Common myeloid progenitor, CD34-positive (primary cell): Measurements from ENCODE around the gene HUS1B.
"Not testable (repeated sequence)": the region's sequence is repeated elsewhere in the genome, so short reads cannot be mapped to it uniquely, and the experiment has no call there.

Experiments used
- CTCF ChIA-PET: fragments of 350-600 bp; sonication (Branson Sonifier 250); formaldehyde crosslinking; loops from one replicate; lab custom pipeline; 2021; ENCODE audit warnings: antibody characterized with exemption; lab: Charles Lee
- POLR2A ChIA-PET: fragments of 350-600 bp; sonication (Branson Sonifier 250); formaldehyde crosslinking; loops from one replicate; lab custom pipeline; 2021; ENCODE audit warnings: antibody characterized with exemption; lab: Charles Lee
- DNase-seq, 3 donors: peaks; one replicate each; pipeline versions ENCODE4 v3.0.0 to v3.0.0-alpha.2; 2013
- H3K27ac ChIP-seq, 2 experiments: 1 replicate in 1 of 2; 2 replicates in 1 of 2; pipeline ENCODE4 v1.7.0; 2013; ENCODE audit warnings: inconsistent platforms in 2 of 2, low read length in 2 of 2, mild to moderate bottlenecking in 2 of 2, low read depth in 1 of 2, moderate library complexity in 1 of 2; ENCODE audit not compliant: severe bottlenecking in 2 of 2, insufficient read depth in 1 of 2, poor library complexity in 1 of 2
- H3K27me3 ChIP-seq, 5 experiments: replicated peaks in 2 of 5; 1 replicate in 3 of 5; 2 replicates in 2 of 5; pipeline versions ENCODE4 v1.6.1 to v1.7.0; 2013; ENCODE audit warnings: low read length in 4 of 5, mild to moderate bottlenecking in 2 of 5, moderate library complexity in 2 of 5, inconsistent platforms in 1 of 5; ENCODE audit not compliant: insufficient read depth in 5 of 5, control insufficient read depth in 4 of 5
- H3K36me3 ChIP-seq, 4 experiments: 1 replicate in 2 of 4; 2 replicates in 2 of 4; pipeline versions ENCODE4 v1.6.1 to v1.7.0; 2013; ENCODE audit warnings: low read length in 3 of 4, control low read depth in 1 of 4, mild to moderate bottlenecking in 1 of 4; ENCODE audit not compliant: control insufficient read depth in 4 of 4, insufficient read depth in 4 of 4
- H3K4me1 ChIP-seq, 4 experiments: 1 replicate in 3 of 4; 2 replicates in 1 of 4; pipeline versions ENCODE4 v1.6.1 to v1.7.1; 2013; ENCODE audit warnings: low read length in 3 of 4, mild to moderate bottlenecking in 3 of 4, control low read depth in 1 of 4, inconsistent platforms in 1 of 4, moderate library complexity in 1 of 4; ENCODE audit not compliant: control insufficient read depth in 4 of 4, insufficient read depth in 4 of 4; ENCODE audit errors: control extremely low read depth in 1 of 4
- H3K4me3 ChIP-seq, 7 experiments: 1 replicate in 4 of 7; 2 replicates in 3 of 7; pipeline versions ENCODE4 v1.5.1 to v1.7.0; 2013; ENCODE audit warnings: mild to moderate bottlenecking in 7 of 7, low read length in 6 of 7, moderate library complexity in 6 of 7, inconsistent platforms in 2 of 7, low read depth in 2 of 7, control low read depth in 1 of 7; ENCODE audit not compliant: insufficient read depth in 4 of 7, control insufficient read depth in 1 of 7; ENCODE audit errors: extremely low read depth in 1 of 7
- H3K9me3 ChIP-seq, 5 experiments: 1 replicate in 4 of 5; 2 replicates in 1 of 5; pipeline versions ENCODE4 v1.6.1 to v1.7.1; 2013; ENCODE audit warnings: low read length in 4 of 5, mild to moderate bottlenecking in 2 of 5, inconsistent platforms in 1 of 5, low read depth in 1 of 5, moderate library complexity in 1 of 5; ENCODE audit not compliant: control insufficient read depth in 4 of 5, insufficient read depth in 2 of 5; ENCODE audit errors: control extremely low read depth in 1 of 5
- WGBS: methylation state at CpG from one replicate; pipeline ENCODE4 v1.1.5; 2013; ENCODE audit not compliant: insufficient coverage; 5-methylcytosine and 5-hydroxymethylcytosine counted together

HUS1B gene

GRCh38 chr6:665403-666267 lies 8.7 kb upstream of the HUS1B start:
- Histone ChIP-seq H3K27me3 (no peaks in the 10 kb centered on the region), H3K4me3 (no peak overlapping the region), H3K36me3 (peaks cover 0 to 11% (median 1%) of the 10 kb centered on the region in 4 experiments), H3K4me1 (no peaks in the 10 kb centered on the region), H3K9me3 (peaks cover 0 to 10% (median 0%) of the 10 kb centered on the region in 5 experiments), H3K27ac (no peak overlapping the region)
- DNase-seq: no peak
- CTCF ChIA-PET: no interaction called here
- POLR2A ChIA-PET: no interaction called here
- 93% methylated on average over 2 of the region's 5 CpGs for WGBS

GRCh38 chr6:663788-664187 lies 6.9 kb upstream of the HUS1B start:
- DNase-seq: peak in 1 of 3 donors; percentile 20
- H3K27me3 ChIP-seq, POLR2A ChIA-PET, H3K27ac ChIP-seq, H3K4me3 ChIP-seq, H3K36me3 ChIP-seq, H3K9me3 ChIP-seq: not testable (repeated sequence)
- H3K4me1 ChIP-seq: peaks cover 0 to 15% (median 5%) of the 10 kb centered on the region in 4 experiments
- 100% methylated on average over 1 of the region's 4 CpGs for WGBS
- CTCF ChIA-PET: interaction anchor here (1.9 kb wide), 1 partner anchor 10 kb away, joined by 4 read pairs; no protein-coding TSS in a partner anchor

DNA sequence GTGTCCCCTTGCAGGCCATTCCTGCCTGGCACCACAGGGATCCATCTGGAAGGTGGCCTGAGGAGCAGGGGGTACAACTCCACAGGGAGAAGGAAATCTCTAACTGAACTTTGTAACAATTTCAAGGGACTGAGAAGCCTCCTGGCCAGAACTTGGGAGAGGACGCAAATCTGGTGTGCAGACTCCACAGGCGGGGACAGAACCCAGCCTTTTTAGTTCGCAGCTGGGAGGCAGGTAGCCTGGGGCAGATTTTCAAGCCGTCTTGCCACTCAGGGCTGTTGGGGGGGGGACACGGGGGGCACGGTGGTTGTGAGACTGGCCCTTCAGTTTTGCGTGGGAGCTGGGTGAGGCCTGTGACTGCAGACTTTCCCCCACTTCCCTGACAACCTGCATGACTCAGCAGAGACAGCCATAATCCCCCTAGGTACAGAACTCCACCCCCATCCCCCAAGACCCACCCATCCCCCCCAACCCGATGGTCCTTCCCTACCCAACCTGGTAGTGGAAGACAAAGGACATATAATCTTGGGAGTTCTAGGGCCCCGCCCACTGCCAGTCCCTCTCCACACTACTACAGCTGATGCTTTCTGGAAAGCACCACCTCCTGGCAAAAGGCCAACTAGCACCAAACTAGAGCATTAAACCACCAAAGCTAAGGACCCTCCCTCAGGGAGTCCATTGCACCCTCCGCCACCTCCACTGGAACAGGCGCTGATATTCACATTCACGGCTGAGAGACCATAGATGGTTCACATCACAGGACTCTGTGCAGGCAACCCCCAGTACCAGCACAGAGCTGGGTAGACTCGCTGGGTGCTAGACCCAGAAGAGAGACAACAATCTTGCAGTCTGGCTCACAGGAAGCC lies 3.0 kb upstream of the HUS1B start:
- DNase-seq: peak in 2 of 3 donors; percentile 46 to 61
- POLR2A ChIA-PET: no interaction called here

DNA sequence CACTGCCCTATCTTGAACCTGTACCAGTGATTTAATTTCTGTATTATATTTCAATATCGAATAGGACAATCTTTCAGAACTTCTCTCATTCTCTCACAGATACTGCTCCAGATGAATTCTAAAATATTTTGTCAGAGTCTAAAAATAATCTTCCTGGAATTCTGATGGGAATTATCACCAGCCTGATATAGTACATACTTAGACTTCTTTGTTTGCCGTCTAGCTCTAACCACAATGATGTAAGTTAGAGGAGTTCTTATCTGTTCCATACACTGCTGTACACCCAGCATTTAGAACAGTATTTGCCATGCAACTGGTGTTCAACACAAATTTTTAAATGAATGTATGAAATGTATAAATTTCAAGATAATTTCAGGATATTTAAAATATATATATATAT lies 1.3 kb upstream of the HUS1B start:
- ChIA-PET CTCF (no interaction called here), POLR2A (no interaction called here)
- no CpG with 5 or more reads among the region's 2 CpGs for WGBS
- peak in 2 of 3 donors; percentile 2 to 35 for DNase-seq
- Histone ChIP-seq H3K4me3 (no peak overlapping the region), H3K27ac (no peak overlapping the region), H3K4me1 (peaks cover 0 to 15% (median 5%) of the 10 kb centered on the region in 4 experiments), H3K9me3 (peaks cover 0 to 9% (median 5%) of the 10 kb centered on the region in 5 experiments), H3K36me3 (peaks cover 0 to 14% (median 3%) of the 10 kb centered on the region in 4 experiments), H3K27me3 (no peaks in the 10 kb centered on the region)

More for the DNA sequence above, 3.0 kb upstream of the HUS1B start:
- peaks cover 0 to 14% (median 3%) of the 10 kb centered on the region in 4 experiments for H3K36me3 ChIP-seq
- CTCF ChIA-PET: interaction anchor here (1.3 to 1.6 kb wide), 2 partner anchors 10 to 28 kb away, joined by 3 to 4 read pairs; no protein-coding TSS in a partner anchor
- WGBS: 71% methylated on average over 9 of the region's 13 CpGs
- no peak overlapping the region for H3K4me3 ChIP-seq
- H3K4me1 ChIP-seq: peaks cover 0 to 15% (median 5%) of the 10 kb centered on the region in 4 experiments
- no peaks in the 10 kb centered on the region for H3K27me3 ChIP-seq
- peaks cover 0 to 7% (median 5%) of the 10 kb centered on the region in 5 experiments for H3K9me3 ChIP-seq
- peak overlapping the region in 1 of 2 experiments; percentile 14 for H3K27ac ChIP-seq

DNA sequence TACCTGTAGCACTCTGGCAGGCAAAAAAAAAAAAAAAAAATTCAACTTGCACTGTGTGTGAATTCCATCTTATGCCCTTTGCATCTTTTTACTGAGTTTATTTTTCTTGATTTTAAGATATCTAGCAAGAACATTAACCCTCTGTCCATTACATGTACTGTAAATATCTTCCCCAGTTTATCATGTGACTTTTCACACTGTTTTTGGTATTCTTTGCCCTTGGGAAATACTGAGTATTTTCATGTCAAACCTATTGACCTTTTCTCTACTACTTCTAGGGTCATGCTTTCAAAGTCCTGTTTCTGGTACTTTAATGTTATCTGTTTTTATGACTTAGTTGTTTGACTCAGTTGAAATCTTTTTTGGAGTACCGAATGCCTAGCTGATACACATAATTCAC lies 843 bp upstream of the HUS1B start:
- ChIA-PET POLR2A (no interaction called here), CTCF (no interaction called here)
- H3K36me3 ChIP-seq: peaks cover 0 to 14% (median 3%) of the 10 kb centered on the region in 4 experiments
- H3K27me3 ChIP-seq: no peaks in the 10 kb centered on the region
- DNase-seq: no peak
- no peak overlapping the region for H3K4me3 ChIP-seq
- peaks cover 0 to 15% (median 5%) of the 10 kb centered on the region in 4 experiments for H3K4me1 ChIP-seq
- no peak overlapping the region for H3K27ac ChIP-seq
- WGBS: no CpG with 5 or more reads among the region's 1 CpG
- peaks cover 0 to 9% (median 5%) of the 10 kb centered on the region in 5 experiments for H3K9me3 ChIP-seq

GRCh38 chr6:654136-654535 lies 2.8 kb downstream of the HUS1B start:
- POLR2A ChIA-PET: no interaction called here
- Histone ChIP-seq H3K27ac (no peak overlapping the region), H3K4me3 (no peak overlapping the region), H3K27me3 (no peaks in the 10 kb centered on the region), H3K4me1 (peaks cover 0 to 2% (median 0%) of the 10 kb centered on the region in 4 experiments), H3K36me3 (peaks cover 0 to 14% (median 3%) of the 10 kb centered on the region in 4 experiments), H3K9me3 (peaks cover 0 to 6% (median 4%) of the 10 kb centered on the region in 5 experiments)
- no peak for DNase-seq
- WGBS: 100% methylated on average over 3 of the region's 4 CpGs
- CTCF ChIA-PET: interaction anchor here (1.0 to 2.0 kb wide), 2 partner anchors 9 to 16 kb away, joined by 3 to 4 read pairs; no protein-coding TSS in a partner anchor
